ENCODE measurements around the gene CUTA. TPM values are rescaled to one million over a fixed set of nuclear protein-coding genes. Genes with fewer than 3 reads are reported as not detected.

Gene CUTA
- total RNA-seq, 1 experiment from 2014 or later = 257 TPM

GRCh38 chr6:33413241-33414120 is 4.4 kb downstream of the CUTA start:
- no peaks in the 10 kb centered on the region for H4K20me1 ChIP-seq (ENCODE audit: control insufficient read depth, insufficient read depth, insufficient read length)
- no peak overlapping the region for H3K18ac ChIP-seq (ENCODE audit: insufficient read length, low read depth, low read length)
- no peak overlapping the region for H3K9ac ChIP-seq (ENCODE audit: extremely low read depth, insufficient read length, low read length)
- H3K9me3 ChIP-seq (ENCODE audit: control insufficient read depth, low read depth, low read length) = no peaks in the 10 kb centered on the region
- no peak overlapping the region for H3K14ac ChIP-seq (ENCODE audit: insufficient read depth, low read length)
- no peak overlapping the region for H2BK5ac ChIP-seq (ENCODE audit: insufficient read length, low read length)
- H3K4me2 ChIP-seq (ENCODE audit: insufficient read depth, insufficient read length, low read length) = no peak overlapping the region
- H3K4me3 Mint-ChIP-seq = peak overlapping the region; percentile 61 to 76; a peak in 3 of 5 replicates
- H3T11ph ChIP-seq (ENCODE audit: low read length) = no peak overlapping the region
- H2BK15ac ChIP-seq (ENCODE audit: low read depth, low read length) = no peak overlapping the region
- H3K23me2 ChIP-seq (ENCODE audit: insufficient read length, low read depth, low read length, poor library complexity, severe bottlenecking) = peaks cover 23% of the 10 kb centered on the region
- peaks cover 10% of the 10 kb centered on the region; the same call in 1 of the 2 replicates for H3K79me2 ChIP-seq (ENCODE audit: insufficient read depth, low read length)
- no peak overlapping the region for H2BK20ac ChIP-seq (ENCODE audit: low read depth, low read length, poor library complexity, severe bottlenecking)
- H3K36me3 Mint-ChIP-seq (ENCODE audit: insufficient read depth in 1 of 3, low read depth in 3 of 3) = peaks cover 30 to 59% (median 54%) of the 10 kb centered on the region in 3 experiments
- H3K4ac ChIP-seq (ENCODE audit: low read depth, low read length) = no peak overlapping the region
- no CpG with 5 or more reads among the region's 14 CpGs for WGBS (ENCODE audit: extremely low coverage, insufficient read length, low lambda C conversion rate)
- TF ChIP-seq, protein P1, sequence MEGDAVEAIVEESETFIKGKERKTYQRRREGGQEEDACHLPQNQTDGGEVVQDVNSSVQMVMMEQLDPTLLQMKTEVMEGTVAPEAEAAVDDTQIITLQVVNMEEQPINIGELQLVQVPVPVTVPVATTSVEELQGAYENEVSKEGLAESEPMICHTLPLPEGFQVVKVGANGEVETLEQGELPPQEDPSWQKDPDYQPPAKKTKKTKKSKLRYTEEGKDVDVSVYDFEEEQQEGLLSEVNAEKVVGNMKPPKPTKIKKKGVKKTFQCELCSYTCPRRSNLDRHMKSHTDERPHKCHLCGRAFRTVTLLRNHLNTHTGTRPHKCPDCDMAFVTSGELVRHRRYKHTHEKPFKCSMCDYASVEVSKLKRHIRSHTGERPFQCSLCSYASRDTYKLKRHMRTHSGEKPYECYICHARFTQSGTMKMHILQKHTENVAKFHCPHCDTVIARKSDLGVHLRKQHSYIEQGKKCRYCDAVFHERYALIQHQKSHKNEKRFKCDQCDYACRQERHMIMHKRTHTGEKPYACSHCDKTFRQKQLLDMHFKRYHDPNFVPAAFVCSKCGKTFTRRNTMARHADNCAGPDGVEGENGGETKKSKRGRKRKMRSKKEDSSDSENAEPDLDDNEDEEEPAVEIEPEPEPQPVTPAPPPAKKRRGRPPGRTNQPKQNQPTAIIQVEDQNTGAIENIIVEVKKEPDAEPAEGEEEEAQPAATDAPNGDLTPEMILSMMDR (conservative IDR thresholded peaks at IDR 0.05) = no peak
- no peak overlapping the region for H3K56ac ChIP-seq (ENCODE audit: insufficient read length, low read depth, low read length)
- H3K23ac ChIP-seq (ENCODE audit: insufficient read length, low read depth, low read length) = no peak overlapping the region
- H3K27ac Mint-ChIP-seq = peak overlapping the region in 2 of 3 experiments; percentile 10 to 58; a peak in 4 of 7 replicates
- no peaks in the 10 kb centered on the region for H3K27me3 ChIP-seq (ENCODE audit: insufficient read depth, low read length)
- H3K9me3 Mint-ChIP-seq = no peaks in the 10 kb centered on the region
- no peak overlapping the region for H4K91ac ChIP-seq (ENCODE audit: insufficient read length, low read depth, low read length)
- H3K27me3 Mint-ChIP-seq (ENCODE audit: low read depth) = peaks cover 1% of the 10 kb centered on the region
- H3K27ac ChIP-seq (ENCODE audit: insufficient read length, low read depth, low read length) = no peak overlapping the region
- H3K79me1 ChIP-seq (ENCODE audit: insufficient read depth, low read depth, low read length, poor library complexity, severe bottlenecking) = no peaks in the 10 kb centered on the region
- peaks cover 38 to 54% of the 10 kb centered on the region in 2 experiments for H3K4me1 Mint-ChIP-seq
- H2BK120ac ChIP-seq (ENCODE audit: low read depth, low read length, poor library complexity, severe bottlenecking) = no peak overlapping the region
- H4K8ac ChIP-seq (replicated peaks; ENCODE audit: insufficient read length, low read depth, low read length) = no peak overlapping the region
- H2AFZ ChIP-seq (ENCODE audit: low read length) = no peak overlapping the region
- H2AK5ac ChIP-seq (ENCODE audit: insufficient read length, low read length) = no peak overlapping the region
- H3K4me1 ChIP-seq (ENCODE audit: insufficient read depth, low read length) = no peaks in the 10 kb centered on the region
- H4K5ac ChIP-seq (ENCODE audit: insufficient read length, low read depth, low read length) = no peak overlapping the region
- no peak for DNase-seq
- H2BK12ac ChIP-seq (ENCODE audit: insufficient read length, low read depth, low read length) = no peak overlapping the region

Measured in H9 (cell line).